ENCODE results near the gene OVAAL.
"Not testable (repeated sequence)": the region's sequence is repeated elsewhere in the genome, so short reads cannot be mapped to it uniquely, and the experiment has no call there.

The OVAAL gene

GRCh38 chr1:180542113-180542837 is 16.5 kb upstream of the OVAAL start:
- peaks cover 40% of the 10 kb centered on the region for H3K4me1 Mint-ChIP-seq
- H3K4me3 Mint-ChIP-seq = peak overlapping the region in 1 of 3 experiments; percentile 47
- no peaks in the 10 kb centered on the region for H3K36me3 Mint-ChIP-seq (ENCODE audit: low read depth)
- TF ChIP-seq CTCF (IDR thresholded peaks at IDR 0.05; ENCODE audit: unreplicated experiment in 3 of 3) = no peak
- peak overlapping the region; percentile 38 to 97 (median 92) for H3K27ac Mint-ChIP-seq
- H3K9me3 Mint-ChIP-seq = no peaks in the 10 kb centered on the region
- no peaks in the 10 kb centered on the region for H3K27me3 Mint-ChIP-seq (ENCODE audit: low read depth)

DNA sequence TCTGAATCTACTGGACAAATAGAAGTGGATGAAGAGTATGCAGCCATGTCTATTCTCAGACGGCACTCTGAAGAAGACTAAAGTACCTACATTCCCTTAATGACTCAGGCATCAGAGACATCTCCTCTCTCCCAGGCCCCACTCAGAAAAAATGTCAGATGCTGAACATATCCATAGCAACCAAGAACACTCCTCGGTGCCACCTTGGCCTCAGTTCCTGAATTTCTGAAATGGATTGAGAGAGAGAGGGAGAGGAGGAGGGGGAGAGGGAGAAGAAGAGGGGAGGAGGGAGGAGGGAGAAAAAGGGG is 16.0 kb upstream of the OVAAL start:
- no peak overlapping the region for H3K4me3 Mint-ChIP-seq
- no peaks in the 10 kb centered on the region for H3K36me3 Mint-ChIP-seq (ENCODE audit: low read depth)
- H3K9me3 Mint-ChIP-seq = no peaks in the 10 kb centered on the region
- no peak for TF ChIP-seq CTCF (IDR thresholded peaks at IDR 0.05; ENCODE audit: unreplicated experiment in 3 of 3)
- peak overlapping the region; percentile 38 to 97 (median 92) for H3K27ac Mint-ChIP-seq
- H3K27me3 Mint-ChIP-seq (ENCODE audit: low read depth) = no peaks in the 10 kb centered on the region
- H3K4me1 Mint-ChIP-seq = peaks cover 40% of the 10 kb centered on the region

- no peak overlapping the region for H3K4me3 Mint-ChIP-seq
- peaks cover 45% of the 10 kb centered on the region for H3K4me1 Mint-ChIP-seq
- H3K27ac Mint-ChIP-seq = peak overlapping the region in 2 of 3 experiments; percentile 44 to 97
- TF ChIP-seq CTCF (IDR thresholded peaks at IDR 0.05; ENCODE audit: unreplicated experiment in 3 of 3) = no peak
- no peaks in the 10 kb centered on the region for H3K9me3 Mint-ChIP-seq
- no peaks in the 10 kb centered on the region for H3K36me3 Mint-ChIP-seq (ENCODE audit: low read depth)
- no peaks in the 10 kb centered on the region for H3K27me3 Mint-ChIP-seq (ENCODE audit: low read depth)
Measured at GRCh38 chr1:180544050-180544449, 14.7 kb upstream of the OVAAL start.

DNA sequence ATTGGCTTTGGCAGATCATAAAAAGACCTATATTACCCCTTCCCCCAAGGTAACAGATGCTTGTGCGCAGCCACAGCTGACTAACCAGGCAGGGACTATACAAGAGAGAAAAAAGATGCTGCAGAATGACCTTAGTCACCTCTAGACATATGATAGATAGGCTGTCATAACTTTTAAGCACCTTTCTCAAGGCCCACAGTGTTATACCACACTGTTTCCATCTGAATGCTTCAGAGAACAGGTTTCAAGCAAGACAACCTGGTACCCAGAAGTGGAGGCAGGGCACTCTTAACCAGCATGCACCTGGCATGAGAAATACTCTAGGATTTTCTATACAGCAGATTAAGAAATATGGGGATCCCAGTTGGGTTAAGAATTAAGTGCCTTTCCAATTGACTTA is 12.8 kb upstream of the OVAAL start:
- Mint-ChIP-seq H3K36me3 (ENCODE audit: low read depth) (no peaks in the 10 kb centered on the region), H3K27me3 (ENCODE audit: low read depth) (no peaks in the 10 kb centered on the region), H3K4me1 (peaks cover 42% of the 10 kb centered on the region), H3K27ac (peak overlapping the region in 1 of 3 experiments; percentile 33), H3K4me3 (no peak overlapping the region), H3K9me3 (no peaks in the 10 kb centered on the region)
- no peak for TF ChIP-seq CTCF (IDR thresholded peaks at IDR 0.05; ENCODE audit: unreplicated experiment in 3 of 3)

DNA sequence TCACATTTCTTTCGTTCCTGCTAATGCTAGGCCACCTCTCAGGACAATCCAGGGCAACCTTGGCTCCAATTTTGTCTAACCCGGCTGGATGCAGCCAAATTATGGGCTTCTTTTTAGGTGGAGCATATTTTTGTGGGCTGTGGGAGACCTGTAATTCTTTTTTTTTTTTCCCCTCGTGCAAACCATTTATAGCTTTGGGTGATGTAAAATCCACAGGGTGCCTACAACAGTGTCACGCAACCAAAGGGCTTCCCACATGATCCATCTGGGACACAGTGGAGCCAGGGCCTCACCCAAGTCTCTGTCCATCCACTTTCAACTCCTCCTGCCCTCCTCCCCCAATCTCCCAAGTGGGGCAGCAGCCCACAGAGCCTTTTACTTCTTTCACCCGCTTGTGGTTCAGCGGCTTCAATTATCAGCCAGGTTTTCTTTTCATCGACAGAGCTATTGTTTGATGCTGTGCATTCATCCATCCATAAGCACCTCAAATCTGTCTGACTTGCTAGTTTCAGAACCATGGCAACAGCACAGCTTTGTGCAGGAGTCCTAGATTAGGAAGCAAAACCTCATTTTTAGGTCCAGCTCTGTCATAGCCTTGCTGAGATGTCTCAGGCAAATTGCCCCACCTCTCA is 10.0 kb upstream of the OVAAL start:
- no peak for TF ChIP-seq CTCF (IDR thresholded peaks at IDR 0.05; ENCODE audit: unreplicated experiment in 3 of 3)
- Mint-ChIP-seq H3K27ac (peak overlapping the region in 2 of 3 experiments; percentile 71 to 84), H3K27me3 (ENCODE audit: low read depth) (no peaks in the 10 kb centered on the region), H3K36me3 (ENCODE audit: low read depth) (no peaks in the 10 kb centered on the region), H3K9me3 (no peaks in the 10 kb centered on the region), H3K4me3 (no peak overlapping the region), H3K4me1 (peaks cover 18% of the 10 kb centered on the region)

GRCh38 chr1:180549770-180550169 is 9.0 kb upstream of the OVAAL start:
- H3K27me3 Mint-ChIP-seq (ENCODE audit: low read depth); H3K27ac Mint-ChIP-seq; H3K4me3 Mint-ChIP-seq; H3K36me3 Mint-ChIP-seq (ENCODE audit: low read depth); H3K9me3 Mint-ChIP-seq: not testable (repeated sequence)
- H3K4me1 Mint-ChIP-seq = peaks cover 17% of the 10 kb centered on the region
